ENCODE data around the gene RBBP8.

- TF ChIP-seq, protein P1, sequence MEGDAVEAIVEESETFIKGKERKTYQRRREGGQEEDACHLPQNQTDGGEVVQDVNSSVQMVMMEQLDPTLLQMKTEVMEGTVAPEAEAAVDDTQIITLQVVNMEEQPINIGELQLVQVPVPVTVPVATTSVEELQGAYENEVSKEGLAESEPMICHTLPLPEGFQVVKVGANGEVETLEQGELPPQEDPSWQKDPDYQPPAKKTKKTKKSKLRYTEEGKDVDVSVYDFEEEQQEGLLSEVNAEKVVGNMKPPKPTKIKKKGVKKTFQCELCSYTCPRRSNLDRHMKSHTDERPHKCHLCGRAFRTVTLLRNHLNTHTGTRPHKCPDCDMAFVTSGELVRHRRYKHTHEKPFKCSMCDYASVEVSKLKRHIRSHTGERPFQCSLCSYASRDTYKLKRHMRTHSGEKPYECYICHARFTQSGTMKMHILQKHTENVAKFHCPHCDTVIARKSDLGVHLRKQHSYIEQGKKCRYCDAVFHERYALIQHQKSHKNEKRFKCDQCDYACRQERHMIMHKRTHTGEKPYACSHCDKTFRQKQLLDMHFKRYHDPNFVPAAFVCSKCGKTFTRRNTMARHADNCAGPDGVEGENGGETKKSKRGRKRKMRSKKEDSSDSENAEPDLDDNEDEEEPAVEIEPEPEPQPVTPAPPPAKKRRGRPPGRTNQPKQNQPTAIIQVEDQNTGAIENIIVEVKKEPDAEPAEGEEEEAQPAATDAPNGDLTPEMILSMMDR (IDR thresholded peaks at IDR 0.05) = no peak
- TF ChIP-seq POLR2A (IDR thresholded peaks at IDR 0.05) = no peak
Measured at GRCh38 chr18:23037646-23038045, 104.5 kb downstream of the RBBP8 start.

All from adrenal gland (tissue), 5 donors.